ENCODE measurements around the gene RBL1. TPM values are rescaled to one million over a fixed set of nuclear protein-coding genes. Genes with fewer than 3 reads are reported as not detected.

Gene RBL1
- total RNA-seq, 1 donor from 2014 or later = 5.7 TPM

GRCh38 chr20:37119356-37120036, 23.7 kb upstream of the RBL1 start:
- Mint-ChIP-seq H3K27ac (ENCODE audit: unreplicated experiment) (no peak overlapping the region), H3K9me3 (ENCODE audit: unreplicated experiment) (peaks cover under 1% of the 10 kb centered on the region), H3K4me3 (ENCODE audit: unreplicated experiment) (no peak overlapping the region), H3K36me3 (ENCODE audit: low read depth, unreplicated experiment) (no peaks in the 10 kb centered on the region), H3K27me3 (ENCODE audit: unreplicated experiment) (no peaks in the 10 kb centered on the region), H3K4me1 (ENCODE audit: unreplicated experiment) (peaks cover 3% of the 10 kb centered on the region)
- no peak for DNase-seq (ENCODE audit: low spot score)
- TF ChIP-seq CTCF (IDR thresholded peaks at IDR 0.05; ENCODE audit: unreplicated experiment) = no peak

- no peak for TF ChIP-seq CTCF (IDR thresholded peaks at IDR 0.05; ENCODE audit: unreplicated experiment)
- H3K4me3 Mint-ChIP-seq (ENCODE audit: unreplicated experiment) = no peak overlapping the region
- no peaks in the 10 kb centered on the region for H3K9me3 Mint-ChIP-seq (ENCODE audit: unreplicated experiment)
Measured at GRCh38 chr20:37114012-37114411, 18.2 kb upstream of the RBL1 start.

GRCh38 chr20:37111926-37112455, 16.2 kb upstream of the RBL1 start:
- no peaks in the 10 kb centered on the region for H3K36me3 Mint-ChIP-seq (ENCODE audit: low read depth, unreplicated experiment)
- DNase-seq (ENCODE audit: low spot score) = no peak
- no peak for TF ChIP-seq CTCF (IDR thresholded peaks at IDR 0.05; ENCODE audit: unreplicated experiment)
- H3K4me3 Mint-ChIP-seq (ENCODE audit: unreplicated experiment) = no peak overlapping the region
- H3K27me3 Mint-ChIP-seq (ENCODE audit: unreplicated experiment) = no peaks in the 10 kb centered on the region
- no peaks in the 10 kb centered on the region for H3K9me3 Mint-ChIP-seq (ENCODE audit: unreplicated experiment)
- H3K4me1 Mint-ChIP-seq (ENCODE audit: unreplicated experiment) = peaks cover 17% of the 10 kb centered on the region
- H3K27ac Mint-ChIP-seq (ENCODE audit: unreplicated experiment) = no peak overlapping the region

More at GRCh38 chr20:37114012-37114411, 18.2 kb upstream of the RBL1 start:
- no peak overlapping the region for H3K27ac Mint-ChIP-seq (ENCODE audit: unreplicated experiment)
- no peaks in the 10 kb centered on the region for H3K36me3 Mint-ChIP-seq (ENCODE audit: low read depth, unreplicated experiment)
- H3K4me1 Mint-ChIP-seq (ENCODE audit: unreplicated experiment) = peaks cover 17% of the 10 kb centered on the region
- DNase-seq (ENCODE audit: low spot score) = no peak
- no peaks in the 10 kb centered on the region for H3K27me3 Mint-ChIP-seq (ENCODE audit: unreplicated experiment)

- DNase-seq (ENCODE audit: low spot score) = no peak
- Mint-ChIP-seq H3K9me3 (ENCODE audit: unreplicated experiment) (no peaks in the 10 kb centered on the region), H3K4me3 (ENCODE audit: unreplicated experiment) (no peak overlapping the region), H3K27ac (ENCODE audit: unreplicated experiment) (no peak overlapping the region), H3K36me3 (ENCODE audit: low read depth, unreplicated experiment) (no peaks in the 10 kb centered on the region), H3K27me3 (ENCODE audit: unreplicated experiment) (no peaks in the 10 kb centered on the region), H3K4me1 (ENCODE audit: unreplicated experiment) (peaks cover 10% of the 10 kb centered on the region)
- no peak for TF ChIP-seq CTCF (IDR thresholded peaks at IDR 0.05; ENCODE audit: unreplicated experiment)
Measured at GRCh38 chr20:37108676-37109075, 12.9 kb upstream of the RBL1 start.

- Mint-ChIP-seq H3K4me3 (ENCODE audit: unreplicated experiment) (no peak overlapping the region), H3K36me3 (ENCODE audit: low read depth, unreplicated experiment) (no peaks in the 10 kb centered on the region), H3K9me3 (ENCODE audit: unreplicated experiment) (no peaks in the 10 kb centered on the region), H3K4me1 (ENCODE audit: unreplicated experiment) (no peaks in the 10 kb centered on the region), H3K27ac (ENCODE audit: unreplicated experiment) (no peak overlapping the region), H3K27me3 (ENCODE audit: unreplicated experiment) (no peaks in the 10 kb centered on the region)
- TF ChIP-seq CTCF (IDR thresholded peaks at IDR 0.05; ENCODE audit: unreplicated experiment) = no peak
- DNase-seq (ENCODE audit: low spot score) = no peak
Measured at GRCh38 chr20:37102571-37102970, 6.8 kb upstream of the RBL1 start.

Measured in endothelial cell (in vitro differentiated cells).